Stimulated activated CD8-positive, alpha-beta memory T cell treated with anti-CD3 and anti-CD28 coated beads, Interleukin-4, amount 100 ng/mL, for 48 hours (primary cell): ENCODE measurements around the gene TTC7B.
A peak's percentile ranks its signal among the peaks of the same experiment; 100 is the strongest.
"Not testable (repeated sequence)": the region's sequence is repeated elsewhere in the genome, so short reads cannot be mapped to it uniquely, and the experiment has no call there.

Experiments
- DNase-seq: peaks from one replicate; pipeline ENCODE4 v3.0.0-alpha.2; 2020

TTC7B gene

DNA sequence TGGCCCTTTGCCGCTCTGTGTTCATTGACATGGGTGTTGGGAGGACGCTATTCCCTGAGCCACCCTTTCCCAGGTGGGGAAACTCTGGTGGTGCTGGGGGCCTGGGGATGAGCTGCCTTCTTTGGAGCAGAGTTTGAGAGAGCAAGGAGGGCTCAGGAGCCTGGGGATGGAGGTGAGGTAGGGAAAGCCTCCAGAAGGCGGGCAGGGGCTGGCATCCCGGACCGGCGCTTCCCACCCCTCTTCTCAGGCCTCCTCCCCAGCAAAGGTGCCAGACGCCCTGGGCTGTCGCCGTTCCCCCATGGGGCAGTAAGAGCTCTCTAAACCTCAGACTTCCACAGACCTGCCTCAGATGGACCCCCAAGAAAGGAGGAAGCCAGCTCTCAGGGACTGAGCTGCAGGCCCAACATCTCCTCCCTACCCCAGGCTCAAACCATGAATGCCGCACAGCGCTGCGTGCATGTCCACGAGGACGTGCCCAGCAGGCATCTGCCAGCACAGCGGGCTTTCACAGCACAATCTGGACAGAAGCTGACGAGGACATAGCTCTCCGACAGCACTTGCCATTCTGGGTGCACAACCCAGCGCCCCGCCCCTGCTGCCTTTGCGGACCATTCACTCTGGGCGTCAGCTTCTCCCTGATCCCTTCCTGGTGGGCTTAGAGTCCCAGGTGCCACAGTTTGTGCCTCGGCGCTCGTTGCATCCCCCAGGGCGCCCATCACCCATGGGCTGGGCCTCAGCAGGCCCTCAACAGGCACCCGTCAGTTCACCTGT, 14.9 kb upstream of the TTC7B start:
- no peak for DNase-seq

DNA sequence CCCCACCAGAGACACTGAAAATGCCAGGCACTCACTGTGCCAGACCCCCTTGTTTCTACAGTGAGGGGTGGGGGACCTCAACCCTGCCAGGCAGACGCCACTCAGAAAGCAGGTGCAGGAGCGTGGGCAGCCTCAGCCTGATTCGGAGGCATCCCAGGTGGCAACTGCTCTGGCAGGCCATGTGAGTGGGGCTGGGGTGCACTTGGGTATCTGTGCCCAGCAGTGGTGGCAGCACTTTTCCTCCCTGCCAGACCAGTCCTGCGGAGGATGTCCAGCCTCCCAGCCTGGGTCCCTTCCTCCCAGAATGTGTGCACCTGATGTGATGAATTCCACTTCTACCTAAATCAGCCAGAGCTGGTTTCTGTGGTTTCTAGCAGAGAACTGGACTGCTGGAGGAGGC, 13.4 kb upstream of the TTC7B start:
- no peak for DNase-seq

DNA sequence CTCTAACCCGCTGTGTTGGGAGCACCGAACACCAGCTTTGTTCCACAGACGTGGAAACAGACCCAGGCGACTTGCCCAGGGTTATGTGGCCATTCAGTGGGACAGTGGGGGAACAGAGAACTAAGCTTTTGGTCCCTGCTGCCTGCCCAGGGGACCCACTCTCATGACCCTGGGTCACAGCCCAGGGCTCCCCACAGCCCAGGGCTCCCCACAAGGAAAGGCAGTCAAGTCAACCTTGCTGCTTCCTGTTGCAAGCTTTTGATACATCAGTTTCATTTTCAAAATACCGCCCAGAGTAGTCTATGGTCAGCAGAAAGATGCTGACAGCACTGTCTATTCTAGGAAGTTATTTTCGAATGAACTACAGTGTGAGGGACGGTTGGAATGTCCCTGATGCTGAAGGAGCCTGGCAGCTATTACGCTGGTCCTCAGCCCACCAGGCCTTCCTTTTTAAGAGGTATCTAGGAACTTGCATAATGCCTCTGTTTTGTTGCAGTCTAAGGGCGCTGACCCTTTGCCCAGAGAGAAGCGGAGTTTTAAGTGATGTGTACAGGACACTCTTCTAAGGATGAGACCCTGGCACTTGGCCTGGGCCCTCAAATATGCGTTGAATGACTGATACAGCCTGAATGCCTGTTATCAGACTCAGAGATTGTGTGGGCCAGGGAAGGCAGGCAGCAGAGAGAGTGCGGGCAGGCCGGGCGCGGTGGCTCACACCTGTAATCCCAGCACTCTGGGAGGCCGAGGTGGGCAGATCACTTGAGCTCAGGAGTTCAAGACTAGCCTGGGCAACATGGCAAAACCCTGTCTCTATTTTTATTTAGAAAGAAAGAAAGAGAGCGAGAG, 12.6 kb upstream of the TTC7B start:
- peak; percentile 45 for DNase-seq

GRCh38 chr14:90827919-90828610, 11.8 kb upstream of the TTC7B start:
- DNase-seq, result peak; percentile 94

GRCh38 chr14:90823542-90823941, 7.3 kb upstream of the TTC7B start:
- DNase-seq, result not testable (repeated sequence)

DNA sequence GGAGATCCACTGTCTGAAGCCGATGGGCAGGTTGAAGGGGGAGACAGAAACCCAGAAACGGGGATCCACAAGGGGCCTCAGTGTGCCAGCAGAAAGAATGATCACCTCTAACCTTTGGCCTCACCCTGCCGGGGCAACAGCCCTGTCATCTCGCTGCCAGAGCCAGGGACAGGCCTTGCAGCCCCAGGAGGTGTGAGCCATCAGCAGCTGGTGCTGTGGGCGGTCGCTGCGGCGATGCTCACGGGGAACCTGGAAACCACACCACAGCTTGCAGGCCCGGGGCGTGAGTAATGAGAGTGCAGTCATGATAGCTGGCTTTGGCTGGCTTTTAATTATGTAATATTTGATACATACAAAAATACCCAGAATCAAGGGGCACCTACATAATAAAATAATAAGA, 4.7 kb upstream of the TTC7B start:
- peak; percentile 84 for DNase-seq

GRCh38 chr14:90819734-90820393, 3.6 kb upstream of the TTC7B start:
- DNase-seq, result no peak

DNA sequence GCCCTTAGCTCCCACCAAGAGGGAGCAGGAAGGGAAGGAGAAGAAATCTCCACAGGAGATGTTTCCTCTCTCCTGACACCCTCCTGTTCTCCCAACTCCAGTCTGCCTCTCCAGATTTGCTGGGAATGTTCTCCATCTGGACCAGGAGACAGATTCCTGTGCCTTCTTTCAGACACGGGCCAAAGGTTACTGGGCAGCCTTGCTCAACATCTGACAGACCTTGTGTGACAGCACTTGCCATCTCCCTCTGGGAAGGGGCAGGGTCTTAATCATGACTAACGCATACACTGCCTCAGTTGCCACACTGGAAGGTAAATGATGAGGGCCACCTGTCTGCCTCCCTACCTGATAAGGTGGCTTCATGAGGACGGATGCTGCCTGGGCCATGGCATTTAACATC, 2.5 kb upstream of the TTC7B start:
- DNase-seq, result no peak

DNA sequence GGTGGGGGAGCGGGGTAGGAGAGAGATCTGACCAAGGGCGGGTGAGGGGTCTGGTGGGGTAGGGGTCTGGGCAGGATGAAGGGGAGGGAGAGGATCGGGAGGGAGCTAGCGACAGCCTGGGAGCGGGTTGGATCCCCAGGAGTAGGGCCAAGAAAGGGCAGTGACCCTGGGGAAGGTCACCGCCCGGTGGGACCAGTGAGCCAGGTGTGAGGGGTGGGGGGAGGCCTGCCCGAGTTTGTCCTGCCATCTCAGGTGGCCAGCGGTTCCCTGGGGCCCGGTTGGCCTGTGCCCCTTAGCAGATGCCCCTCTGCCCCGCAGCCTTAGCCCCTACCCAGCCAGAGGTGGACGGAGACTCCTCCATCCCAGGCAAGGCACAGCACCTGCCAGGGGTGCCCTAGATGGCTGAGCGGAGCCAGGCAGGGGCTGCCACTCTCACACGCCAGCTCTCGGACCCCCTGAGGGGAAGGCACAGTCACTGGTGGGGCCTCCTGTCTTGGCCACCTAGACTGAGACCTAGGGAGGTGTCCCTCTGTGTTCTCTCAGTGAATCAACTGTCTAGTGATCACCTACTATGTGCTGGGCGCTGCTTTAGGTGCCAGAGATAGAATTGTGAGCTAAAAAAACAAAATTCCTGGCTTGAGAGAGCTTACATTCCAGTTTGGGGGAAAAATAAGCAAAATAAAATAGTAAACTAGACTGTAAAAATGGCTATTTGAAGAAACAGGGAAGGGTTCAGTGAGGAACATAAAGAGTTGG, 629 bp upstream of the TTC7B start:
- no peak for DNase-seq

GRCh38 chr14:90815572-90815821, 733 bp downstream of the TTC7B start:
- no peak for DNase-seq

DNA sequence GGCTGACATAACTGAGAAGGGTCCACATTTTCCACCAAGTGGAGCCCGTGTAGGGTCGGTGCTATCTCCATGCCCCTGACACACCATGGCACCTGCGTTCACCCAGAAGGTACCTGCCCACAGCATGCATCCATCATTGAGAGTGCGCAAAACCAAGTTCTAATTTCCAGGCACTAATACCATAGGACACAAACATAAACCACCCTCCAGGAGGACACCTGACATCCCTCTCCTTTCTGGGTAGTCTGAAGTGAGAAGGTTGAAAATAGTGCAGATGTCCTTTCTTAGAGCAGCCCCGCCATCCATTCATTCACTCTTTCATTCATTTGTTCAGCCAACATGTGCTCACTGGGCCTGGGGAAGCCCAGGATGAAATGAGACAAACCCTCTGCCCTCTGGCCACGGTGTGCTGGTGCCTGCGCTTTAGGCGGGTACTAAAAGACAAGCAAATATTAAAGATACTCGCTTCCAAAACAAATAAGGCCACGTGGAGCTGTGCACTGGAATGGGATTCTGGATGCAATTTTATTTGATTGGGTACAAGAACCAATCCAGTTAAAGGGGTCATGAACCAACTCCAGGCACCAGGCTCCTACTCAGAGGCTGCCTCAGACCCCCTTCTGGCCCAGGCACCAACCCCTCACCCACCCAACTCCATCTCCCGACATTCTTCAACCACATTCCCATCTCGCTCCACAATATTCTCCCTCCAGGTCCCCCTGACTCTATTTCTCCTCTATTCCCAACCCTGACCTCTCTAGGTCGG, 1.2 kb downstream of the TTC7B start:
- no peak for DNase-seq

GRCh38 chr14:90813442-90813841, 2.8 kb downstream of the TTC7B start:
- no peak for DNase-seq

DNA sequence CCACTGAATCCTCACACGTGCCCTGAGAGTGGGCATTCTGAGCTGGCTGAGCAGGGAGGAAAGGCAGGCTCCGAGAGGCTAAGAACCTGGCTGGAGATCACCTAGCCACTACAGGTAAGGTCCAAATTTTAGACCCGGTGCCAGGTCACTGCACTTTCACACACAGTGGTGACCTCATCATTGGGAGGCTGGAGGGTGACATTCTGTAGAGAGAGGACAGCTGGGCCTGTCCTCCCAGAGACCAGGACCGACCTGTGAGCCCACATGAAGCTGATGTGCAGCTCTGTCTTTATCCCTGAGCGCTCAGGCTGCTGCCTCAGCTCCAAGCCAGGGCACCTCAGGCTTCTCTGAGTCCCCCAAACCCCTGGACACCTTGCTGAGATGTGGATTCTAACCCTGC, 4.1 kb downstream of the TTC7B start:
- no peak for DNase-seq

- no peak for DNase-seq
Observed at GRCh38 chr14:90811641-90812040, 4.6 kb downstream of the TTC7B start.

DNA sequence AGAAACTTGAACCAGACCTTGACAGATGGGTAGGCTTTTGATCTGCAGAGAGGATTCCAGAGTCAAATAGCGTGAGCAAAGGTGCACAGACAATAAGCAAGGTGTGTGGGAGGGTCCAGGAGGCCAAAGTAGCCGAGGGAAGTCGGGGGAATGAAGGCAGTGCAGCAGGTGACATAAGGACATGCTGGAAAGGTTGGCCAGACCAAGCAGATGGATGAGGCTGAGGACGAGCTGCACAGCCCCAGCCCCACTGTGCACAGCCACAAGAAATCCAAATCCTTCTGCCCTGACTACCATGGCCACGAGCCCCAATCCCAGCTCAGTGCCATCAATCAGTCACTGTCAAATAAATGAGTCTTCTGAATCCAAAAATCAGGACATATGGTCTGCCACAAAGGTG, 5.4 kb downstream of the TTC7B start:
- DNase-seq, result no peak

DNA sequence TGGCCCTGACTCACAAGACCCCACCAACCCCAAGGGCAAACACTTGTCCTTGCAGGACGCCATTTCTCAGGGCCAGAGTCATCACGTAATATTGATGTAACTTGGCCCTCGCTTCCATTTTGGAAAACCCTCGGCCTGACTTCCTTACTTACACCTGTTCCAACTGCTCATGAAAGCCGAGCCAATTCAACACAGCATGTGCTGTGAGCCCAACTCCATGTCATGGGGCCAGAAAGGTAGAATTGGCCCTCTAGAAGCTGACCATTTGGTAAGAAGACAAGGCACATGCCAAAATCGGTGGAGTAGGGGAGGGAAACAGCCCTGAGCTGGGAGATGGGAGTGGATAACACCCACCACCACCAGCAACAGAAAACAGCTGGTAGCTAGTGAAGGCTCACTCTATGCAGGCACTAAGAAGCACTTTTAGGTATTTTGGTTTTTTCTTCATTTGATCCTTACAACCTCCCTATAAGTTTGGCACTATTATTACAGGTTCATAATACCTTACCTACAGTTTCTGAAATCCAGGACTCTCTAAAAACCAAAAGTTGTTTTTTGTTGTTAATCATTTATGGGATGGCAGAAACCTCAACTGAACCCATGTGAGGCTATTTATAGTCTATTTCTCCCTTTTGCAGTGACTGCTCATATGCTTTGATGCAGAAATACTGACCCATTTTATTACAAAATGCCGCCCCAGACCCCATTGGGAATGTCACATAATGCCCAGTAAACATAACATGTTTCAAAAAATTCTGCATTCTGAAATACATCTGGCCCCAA, 6.5 kb downstream of the TTC7B start:
- no peak for DNase-seq

- no peak for DNase-seq
Observed at GRCh38 chr14:90808759-90809529, 7.3 kb downstream of the TTC7B start.

DNA sequence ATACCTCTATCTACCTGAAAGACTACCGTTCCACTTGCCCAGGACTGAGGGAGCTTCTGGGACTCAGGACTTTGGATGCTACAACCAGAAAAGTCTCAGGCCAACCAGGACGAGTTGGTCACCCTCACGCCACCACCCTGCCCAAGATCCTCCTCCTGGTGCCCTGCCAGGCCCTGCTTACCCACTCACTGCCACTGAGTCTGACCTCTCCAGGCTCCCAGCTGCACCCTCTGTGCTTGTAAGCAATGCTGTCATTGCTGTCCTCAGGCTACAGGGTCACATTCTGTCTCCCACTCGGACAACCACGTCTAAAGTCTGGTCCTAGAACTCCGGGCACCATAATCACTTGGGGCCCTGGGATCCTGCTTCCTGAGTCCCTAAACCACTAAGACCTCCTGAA, 9.2 kb downstream of the TTC7B start:
- DNase-seq, result no peak

GRCh38 chr14:90805662-90806540, 10.3 kb downstream of the TTC7B start:
- no peak for DNase-seq
